LHCN-M2 (cell line): Measurements from ENCODE around the gene PGLYRP3. TPM values are rescaled to one million over a fixed set of nuclear protein-coding genes. Genes with fewer than 3 reads are reported as not detected.
"Not testable (repeated sequence)": the region's sequence is repeated elsewhere in the genome, so short reads cannot be mapped to it uniquely, and the experiment has no call there.

Experiments
- DNase-seq: peaks from one replicate; pipeline ENCODE4 v3.0.0-alpha.2; 2012; ENCODE audit warnings: low read depth
- total RNA-seq: library from RNA; depleted of rRNA; stranded (reverse); fragments of >200 nt; gene quantifications from 2 replicates; pipeline ENCODE4 v1.2.3, GENCODE V29; 2014

Gene PGLYRP3
- total RNA-seq, 1 experiment from 2014 or later = not detected

DNA sequence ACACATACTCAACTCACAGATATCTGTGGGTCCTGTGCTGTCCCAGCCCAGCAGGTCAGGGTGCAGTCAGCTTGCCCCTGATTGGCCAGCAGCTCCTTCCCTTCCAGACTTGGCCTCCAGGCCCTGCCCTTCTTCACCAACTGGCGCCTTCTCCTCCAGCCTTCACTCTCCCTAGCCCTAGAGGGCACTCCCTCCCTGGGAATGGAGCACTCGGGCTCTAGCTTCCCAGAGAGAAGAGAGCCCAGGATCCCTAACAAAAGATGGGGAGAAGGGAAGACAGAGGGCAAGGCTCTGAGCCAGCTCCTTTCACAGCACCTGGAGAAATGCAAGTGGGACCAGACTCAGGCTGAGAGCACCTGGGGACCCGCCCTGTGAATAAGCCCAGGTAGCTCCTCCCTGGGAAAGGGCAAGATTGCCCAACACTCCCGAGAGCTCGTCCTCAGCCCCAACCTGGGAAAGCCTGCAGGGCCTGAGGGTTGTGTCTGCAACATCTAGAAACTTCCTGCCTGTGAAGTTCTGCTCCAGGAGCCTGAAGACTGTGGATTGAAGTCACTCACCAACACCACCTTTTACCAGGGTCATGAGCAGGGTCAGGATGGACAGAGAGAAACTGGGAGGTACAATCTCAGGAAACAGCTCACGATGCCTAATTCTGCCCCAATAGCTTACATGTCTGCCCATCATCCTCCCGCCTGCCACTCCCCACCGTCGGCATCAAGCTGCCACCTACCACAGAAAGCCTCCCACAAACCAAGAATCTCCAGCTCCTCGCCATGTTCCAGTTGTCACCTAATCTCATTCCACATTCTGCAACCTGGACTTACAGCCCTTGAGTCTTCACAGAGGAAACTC is 36.0 kb upstream of the PGLYRP3 start, which contains the start of gene PGLYRP4:
PGLYRP4 (minus strand) TSS at position 331 of the 852 bp plus-strand sequence. CDS start 909 bp downstream, outside the sequence.
- no peak for DNase-seq

DNA sequence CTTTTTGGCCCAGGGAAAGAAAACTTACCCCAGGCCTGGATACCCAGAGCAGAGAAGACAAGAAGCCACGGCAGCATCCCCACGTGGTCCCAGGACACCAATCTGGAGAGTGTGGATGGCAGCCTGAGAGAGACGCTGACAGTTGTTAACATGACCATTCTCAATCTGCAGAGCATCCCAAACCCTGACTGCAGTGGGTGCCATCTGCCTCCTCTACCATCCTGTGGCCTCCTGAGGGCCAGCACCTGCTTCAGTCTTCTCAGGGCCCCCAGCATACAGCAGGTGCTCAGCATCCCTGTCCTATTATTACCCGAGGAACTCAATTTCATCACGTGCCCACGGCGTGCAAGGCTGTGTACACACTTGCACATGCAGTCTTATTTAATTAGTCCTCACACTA is 35.1 kb upstream of the PGLYRP3 start:
- DNase-seq = no peak

DNA sequence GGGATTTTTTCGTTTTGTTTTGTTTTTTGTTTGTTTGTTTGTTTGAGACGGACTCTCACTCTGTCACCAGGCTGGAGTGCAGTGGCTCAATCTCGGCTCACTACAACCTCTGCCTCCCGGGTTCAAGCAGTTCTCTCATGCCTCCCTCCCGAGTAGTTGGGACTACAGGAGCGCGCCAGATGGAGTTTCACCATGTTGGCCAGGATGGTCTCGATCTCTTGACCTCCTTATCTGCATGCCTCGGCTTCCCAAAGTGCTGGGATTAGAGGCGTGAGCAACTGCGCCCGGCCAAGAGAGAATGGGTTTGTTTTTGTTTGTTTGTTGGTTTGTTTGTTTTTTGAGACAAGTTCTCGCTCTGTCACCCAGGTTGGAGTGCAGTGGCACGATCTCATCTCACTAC is 34.3 kb upstream of the PGLYRP3 start:
- not testable (repeated sequence) for DNase-seq

DNA sequence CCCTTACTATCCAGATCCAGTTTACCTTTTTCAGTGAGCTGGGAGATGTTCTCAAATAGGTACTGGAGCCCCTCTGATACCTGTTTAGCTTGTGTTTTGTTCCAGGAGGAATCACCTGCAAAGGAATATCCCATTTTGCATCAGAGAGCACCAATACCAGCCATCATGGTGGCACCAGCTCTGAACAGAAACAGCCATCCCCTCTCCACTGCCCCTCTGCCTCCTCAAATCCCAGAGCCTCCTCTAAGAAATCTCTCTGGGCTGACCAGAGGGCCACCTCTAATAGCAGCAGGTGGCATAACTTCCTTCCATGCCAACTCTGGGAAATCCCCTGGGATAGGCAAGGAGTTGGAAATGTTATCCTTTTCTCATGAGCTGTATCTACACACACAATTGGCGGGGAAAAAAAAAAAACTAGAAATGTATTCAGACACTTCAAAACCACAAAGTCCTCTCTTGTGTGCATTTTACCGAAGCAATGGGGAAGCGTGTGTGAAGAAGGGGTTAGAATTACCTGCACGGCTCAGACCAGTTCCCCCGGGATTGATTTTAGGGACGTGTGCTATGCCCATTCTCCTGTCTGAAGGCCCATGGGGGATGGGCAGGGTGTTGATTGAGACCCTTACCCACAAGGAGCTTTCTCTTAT is 33.4 kb upstream of the PGLYRP3 start:
- no peak for DNase-seq

DNA sequence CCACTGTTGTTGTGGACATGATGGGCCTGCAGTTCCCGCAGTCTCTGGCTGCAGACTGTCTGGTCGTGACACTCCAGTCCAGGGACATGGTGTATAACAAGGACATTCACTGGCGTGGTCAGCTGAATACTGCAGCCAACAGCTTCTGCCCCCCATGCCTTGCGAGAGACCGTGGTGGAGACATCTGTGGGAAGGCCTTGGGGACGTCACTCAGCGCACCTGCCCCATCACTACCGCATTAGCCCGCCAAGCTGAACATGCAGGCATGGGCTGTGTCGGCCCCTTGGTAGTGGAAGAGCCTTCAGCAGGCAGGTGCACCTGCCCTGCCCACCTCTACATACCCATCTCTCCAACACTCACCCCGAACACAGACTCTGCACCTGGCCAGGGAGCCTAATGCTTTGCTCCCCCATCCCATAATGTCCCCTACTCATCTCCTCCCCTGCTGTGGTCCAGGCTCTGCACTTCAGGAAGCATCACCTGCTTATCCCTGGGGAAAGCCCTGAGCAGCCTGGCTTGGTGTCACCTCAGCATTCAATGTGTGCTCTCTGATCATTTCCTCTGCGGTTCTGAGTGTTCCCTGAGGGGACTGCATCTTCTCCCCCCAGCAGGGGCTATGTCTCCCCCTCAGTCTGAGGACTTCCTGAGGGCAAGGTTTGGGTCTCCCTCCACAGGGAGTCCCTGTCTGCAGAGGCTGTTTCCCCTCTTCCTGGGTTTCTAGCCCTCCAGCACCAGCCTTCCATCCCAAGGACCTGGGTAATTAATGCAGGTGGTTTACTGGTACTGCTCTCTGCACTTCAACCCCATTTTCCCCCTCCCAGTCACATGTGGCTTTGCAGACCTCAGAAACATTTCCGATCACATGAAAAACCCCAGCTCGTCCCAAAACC is 32.7 kb upstream of the PGLYRP3 start:
- no peak for DNase-seq

DNA sequence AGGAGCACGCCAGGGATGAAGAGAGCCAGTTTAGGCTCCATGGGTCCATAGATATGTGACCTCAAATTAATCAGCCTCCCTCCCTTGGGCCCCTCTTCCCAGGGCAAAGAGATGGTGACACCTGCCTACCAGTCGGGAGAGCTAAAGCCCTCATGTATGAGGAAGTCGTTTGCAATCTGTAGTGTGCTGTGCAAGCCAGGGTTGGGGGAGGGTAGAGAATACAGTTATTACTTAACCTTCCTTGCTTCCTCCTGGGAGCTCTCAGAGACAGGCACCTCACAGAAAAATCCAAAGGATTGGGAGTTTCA is 31.9 kb upstream of the PGLYRP3 start:
- no peak for DNase-seq

DNA sequence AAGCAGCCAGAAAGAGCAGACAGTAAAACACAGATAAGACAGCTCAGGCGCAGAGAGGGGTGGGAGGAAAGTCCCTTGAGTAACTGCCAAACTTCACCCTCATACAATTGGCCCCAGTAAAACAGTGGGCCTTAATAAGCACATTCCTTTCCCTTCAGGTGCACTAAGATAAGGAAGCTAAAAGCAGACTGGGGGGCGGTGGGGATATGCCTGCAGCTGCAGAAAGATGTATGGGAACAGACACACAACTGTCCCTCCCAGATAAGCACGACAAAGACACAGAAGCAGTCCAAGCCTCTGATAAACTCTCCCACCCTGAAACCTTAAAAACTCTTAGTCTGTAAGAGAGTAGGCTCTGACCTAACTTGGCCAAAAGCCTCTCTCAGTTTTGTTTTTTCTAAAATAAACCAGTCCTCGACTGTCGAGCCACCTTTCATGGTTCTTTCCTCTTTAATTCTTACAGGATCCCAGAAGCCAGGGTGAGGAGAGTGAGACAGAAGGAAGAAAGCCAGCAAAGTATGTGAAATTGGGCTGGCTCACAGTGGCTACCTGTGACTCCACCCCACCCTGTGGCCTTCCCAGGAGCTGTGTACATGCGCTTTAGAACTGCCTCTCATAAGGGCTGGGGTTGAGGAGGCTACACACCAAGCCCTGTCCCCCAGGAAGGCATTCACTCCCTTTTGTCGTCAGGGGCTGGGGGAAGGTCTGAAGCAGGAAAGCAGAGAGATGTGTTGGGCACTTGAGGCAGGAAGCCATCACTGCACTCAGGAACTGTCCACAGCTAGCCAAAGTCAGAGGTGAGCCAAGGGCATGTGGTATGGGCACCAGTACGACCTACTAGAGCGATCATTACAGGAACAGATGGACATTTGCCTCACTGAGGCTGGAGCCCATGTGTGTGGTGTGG is 31.3 kb upstream of the PGLYRP3 start:
- no peak for DNase-seq

DNA sequence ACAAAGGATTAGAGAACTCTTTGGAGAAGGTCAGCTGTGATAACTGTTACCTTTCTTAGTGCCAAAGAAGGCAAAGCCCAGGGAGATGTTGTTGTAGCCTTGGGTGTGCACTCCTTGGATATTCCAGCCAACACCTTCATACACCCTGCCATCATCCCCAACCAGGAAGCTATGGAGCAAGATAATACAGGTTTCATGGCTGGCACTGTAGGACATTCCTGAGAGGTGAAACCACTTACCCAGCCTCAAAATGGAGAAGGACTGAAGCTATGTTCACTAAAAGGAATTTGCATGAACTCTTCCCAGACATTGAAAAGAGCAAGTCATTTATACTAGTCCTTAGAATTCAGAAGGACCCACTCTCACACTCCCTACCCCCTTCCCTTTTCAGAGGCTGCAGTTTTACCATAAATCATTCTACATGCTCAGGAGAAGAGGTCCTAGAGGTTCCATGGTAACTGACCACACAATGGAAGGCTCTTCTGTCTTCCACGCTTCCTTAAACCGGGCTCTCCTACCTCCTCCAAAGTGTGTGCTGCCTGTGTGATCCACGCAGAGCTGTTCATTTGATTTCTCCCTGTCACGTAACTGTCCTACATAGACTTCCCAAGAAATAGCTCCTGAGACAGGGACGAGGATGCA is 30.4 kb upstream of the PGLYRP3 start:
- no peak for DNase-seq

DNA sequence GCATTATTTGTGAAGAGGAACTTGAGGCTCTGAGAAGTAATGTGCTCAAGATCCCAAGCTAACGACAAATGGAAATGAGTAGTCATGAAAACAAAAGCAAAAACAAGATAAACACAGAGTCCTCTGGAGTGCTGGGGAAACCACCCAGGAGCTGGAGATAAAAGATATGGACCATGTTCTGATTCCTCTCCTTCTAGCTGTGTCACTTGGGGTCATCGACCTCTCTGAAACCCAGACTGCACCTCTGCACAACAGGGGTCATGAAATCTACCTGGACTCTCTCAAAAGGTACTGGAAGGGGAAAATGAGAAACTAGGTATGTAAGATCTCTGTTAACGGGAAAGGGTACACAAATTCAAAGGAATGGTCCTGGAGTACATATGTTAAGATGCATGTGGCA is 29.4 kb upstream of the PGLYRP3 start:
- DNase-seq = no peak

DNA sequence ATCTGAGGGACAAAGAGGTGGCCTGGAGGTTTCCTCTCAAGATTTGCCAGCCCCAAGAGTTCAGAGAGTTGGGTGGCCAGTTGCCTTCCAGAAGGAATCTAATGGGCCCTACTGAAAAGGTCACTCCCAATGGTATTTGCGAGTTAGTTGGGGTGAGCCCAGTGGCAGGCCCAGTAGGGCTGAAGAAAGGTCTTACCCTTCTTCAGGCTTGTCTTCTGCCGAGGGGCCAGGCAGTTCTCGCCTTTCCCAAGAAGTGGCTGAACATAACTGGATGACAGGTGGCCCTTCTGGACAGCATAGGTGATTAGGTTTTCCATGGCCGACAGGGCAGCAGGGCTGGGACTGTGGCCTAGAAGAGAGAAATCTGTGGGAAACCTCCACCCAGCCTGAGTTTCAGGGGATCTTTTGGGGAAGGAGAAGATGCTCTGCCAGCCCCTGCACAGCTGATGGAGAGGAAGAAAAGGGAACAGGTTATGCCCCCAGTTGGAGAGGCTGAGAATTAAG is 28.7 kb upstream of the PGLYRP3 start:
- DNase-seq = no peak

DNA sequence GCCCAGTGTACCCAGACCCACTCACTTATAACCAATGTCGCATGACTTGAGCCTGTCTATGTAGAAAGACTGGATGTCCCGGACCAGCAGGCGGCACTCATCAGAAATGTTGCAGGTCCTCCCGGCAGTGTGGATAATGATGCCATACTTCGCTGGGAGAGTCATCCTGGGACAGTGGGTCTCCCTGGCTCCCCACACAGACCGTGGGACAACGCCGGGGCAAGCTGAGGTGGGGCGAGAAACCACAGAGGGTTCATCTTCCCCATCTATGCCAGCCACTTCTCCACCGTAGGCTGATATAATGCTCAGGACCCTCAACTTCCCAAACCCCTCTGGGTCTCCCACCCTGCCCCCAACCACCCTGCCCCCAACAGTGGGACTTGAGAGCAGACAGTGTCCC is 27.6 kb upstream of the PGLYRP3 start:
- DNase-seq = no peak

DNA sequence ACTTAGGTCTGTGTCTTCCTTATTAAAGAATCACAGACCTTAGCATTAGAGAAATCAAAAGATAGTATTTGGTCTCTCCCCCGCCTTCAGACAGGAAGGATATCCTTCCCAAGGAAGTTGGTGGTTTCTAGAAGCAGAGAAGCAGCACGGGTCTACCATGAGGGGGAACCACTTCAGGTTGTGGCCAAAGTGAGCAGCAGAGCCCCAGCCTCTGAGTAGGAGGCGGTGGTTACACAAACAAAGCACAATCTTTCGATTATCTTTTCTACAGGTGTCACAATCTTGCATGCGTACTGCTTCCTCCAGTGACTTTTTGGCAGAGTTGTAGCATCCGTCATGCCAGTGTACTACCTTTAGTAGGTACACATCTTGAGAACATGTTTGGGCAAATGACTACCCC is 27.1 kb upstream of the PGLYRP3 start:
- DNase-seq = no peak

DNA sequence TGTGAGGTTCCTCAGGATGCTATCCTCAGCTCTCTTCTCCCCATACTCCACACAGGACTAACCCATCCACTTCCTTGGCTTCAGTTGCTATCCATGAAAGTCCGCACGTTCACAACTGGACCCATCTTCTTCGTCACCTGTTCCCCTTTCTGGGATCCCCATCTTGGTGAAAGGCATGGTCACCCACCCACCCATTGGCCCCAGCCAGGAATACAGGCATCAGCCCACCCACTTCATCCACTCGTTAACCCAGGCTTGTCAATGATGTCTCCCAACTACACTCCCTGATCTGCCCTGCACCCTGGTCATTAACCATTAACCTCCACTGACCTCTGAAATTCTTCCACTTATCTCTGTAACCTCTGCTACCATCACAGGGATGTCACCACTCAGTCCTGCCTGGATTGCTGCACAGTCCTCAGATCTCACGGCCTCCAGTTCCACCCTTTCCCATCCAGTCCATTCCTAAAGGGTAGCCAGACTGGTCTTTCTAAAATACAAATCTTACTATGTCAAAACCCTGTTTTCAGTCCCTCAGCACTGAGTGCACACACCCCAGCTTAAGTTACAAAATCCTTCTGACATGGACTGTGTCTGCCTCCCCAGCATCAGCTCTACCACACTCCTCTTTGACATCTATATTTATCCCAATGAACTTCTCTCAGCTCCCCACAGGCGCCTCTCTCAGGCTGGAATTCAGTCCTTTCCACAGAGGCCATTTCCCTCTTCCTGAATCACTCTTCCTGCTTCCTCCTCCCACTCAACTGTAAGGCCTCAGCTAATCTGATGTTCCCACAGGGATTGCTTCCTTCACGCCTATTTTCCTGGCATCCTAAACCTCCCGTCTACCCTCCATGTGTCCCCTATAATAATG is 25.5 kb upstream of the PGLYRP3 start:
- no peak for DNase-seq

DNA sequence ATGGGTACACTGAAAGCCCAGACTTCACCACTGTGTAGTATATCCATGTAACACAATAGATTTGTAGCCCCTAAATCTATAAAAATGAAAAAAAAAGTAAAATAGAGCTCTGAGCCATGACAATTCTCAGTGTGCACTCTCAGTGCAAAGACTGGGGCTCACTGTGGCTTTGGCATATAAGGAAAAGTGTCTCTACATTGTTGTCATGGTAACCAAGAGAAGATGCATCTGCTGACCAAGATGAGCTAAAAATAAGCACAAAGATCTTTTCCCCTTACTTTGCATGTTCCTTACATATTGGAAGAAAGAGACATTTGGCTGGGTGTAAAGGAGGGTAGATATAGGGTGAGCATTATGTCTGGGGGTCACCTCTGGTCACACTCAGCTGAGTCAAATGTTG is 23.9 kb upstream of the PGLYRP3 start:
- DNase-seq = no peak

DNA sequence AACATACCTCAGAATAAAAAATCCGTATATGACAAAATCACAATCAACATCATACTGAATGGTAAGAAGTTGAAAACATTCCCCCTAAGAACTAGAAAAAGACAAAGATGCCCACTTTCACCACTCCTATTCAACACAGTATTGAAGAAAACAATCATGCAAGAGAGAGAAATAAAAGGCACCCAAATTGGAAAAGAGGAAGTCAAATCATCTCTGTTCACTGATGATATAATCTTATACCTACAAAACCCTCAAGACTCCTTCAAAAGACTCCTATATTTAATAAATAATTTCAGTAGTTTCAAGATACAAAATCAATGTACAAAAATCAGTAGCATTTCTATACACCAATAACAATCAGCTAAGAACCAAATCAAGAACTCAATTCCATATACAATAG is 21.1 kb upstream of the PGLYRP3 start:
- no peak for DNase-seq

DNA sequence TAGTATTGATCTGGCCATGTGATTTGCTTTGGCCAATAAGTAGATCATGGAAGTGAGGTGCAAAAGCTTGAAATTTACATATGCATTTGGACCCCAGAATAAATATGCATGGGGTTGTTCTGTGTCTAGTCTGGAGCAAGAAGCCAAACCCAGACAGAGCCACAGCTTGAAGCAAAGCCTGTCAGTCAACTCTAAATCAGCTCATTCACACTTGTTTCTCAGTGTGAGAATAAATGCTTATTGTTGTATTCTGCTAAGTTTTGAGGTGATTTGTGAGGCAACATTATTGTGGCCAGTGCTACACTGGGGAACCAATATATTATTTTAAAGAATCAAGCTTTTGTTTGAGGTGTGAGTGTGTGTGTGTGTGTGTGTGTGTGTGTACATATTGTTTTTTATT is 12.2 kb upstream of the PGLYRP3 start:
- DNase-seq = no peak

DNA sequence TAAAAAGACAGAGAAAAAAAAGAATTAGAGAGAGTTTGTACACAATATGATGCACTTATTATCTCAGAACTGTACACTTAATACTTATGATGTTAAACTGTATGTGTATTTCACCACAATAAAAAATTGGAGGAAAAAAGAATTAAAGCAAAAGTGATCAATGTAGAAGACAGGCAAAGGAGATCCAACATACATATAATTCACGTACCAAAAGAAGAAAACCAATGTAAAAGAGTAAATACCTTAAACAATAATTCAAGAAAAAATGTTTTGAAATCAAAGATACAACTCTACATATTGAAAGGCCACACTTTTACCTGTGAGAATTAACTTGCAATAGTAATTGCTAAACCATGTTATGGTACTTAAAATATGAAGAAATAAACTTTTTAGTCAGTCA is 9.8 kb upstream of the PGLYRP3 start:
- DNase-seq = no peak

DNA sequence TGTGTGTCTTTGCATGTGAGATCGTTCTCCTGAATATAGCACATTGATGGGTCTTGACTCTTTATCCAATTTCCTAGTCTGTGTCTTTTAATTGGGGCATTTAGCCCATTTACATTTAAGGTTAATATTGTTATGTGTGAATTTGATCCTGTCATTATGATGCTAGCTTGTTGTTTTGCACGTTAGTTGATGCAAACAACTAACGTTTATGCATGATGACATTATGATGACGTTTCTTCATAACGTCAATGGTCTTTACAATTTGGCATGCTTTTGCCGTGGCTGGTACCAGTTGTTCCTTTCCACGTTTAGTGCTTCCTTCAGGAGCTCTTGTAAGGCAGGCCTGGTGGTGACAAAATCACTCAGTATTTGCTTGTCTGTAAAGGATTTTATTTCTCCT is 5.4 kb upstream of the PGLYRP3 start:
- not testable (repeated sequence) for DNase-seq

DNA sequence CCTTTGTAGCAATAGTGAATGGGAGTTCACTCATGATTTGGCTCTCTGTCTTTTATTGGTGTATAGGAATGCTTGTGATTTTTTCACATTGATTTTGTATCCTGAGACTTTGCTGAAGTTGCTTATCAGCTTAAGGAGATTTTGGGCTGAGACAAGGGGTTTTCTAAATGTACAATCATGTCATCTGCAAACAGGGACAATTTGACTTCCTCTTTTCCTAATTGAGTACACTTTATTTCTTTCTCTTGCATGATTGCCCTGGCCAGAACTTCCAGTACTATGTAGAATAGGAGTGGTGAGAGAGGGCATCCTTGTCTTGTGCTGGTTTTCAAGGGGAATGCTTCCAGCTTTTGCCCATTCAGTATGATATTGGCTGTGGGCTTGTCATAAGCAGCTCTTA is 3.3 kb upstream of the PGLYRP3 start:
- not testable (repeated sequence) for DNase-seq
